Peyer's patch (tissue), 4 donors: Measurements from ENCODE around the gene PGLYRP3. TPM values are rescaled to one million over a fixed set of nuclear protein-coding genes. Genes with fewer than 3 reads are reported as not detected.

Experiments used
- DNase-seq, 3 donors: peaks; one replicate each; pipeline ENCODE4 v3.0.0-alpha.2; 2017 to 2019
- H3K27ac ChIP-seq, 4 donors: fragments of 200-600 bp; sonication (generic); one replicate each; pipeline ENCODE4 v1.5.1; 2016 to 2019
- H3K27me3 ChIP-seq, 2 donors: fragments of 200-600 bp; sonication (generic); one replicate each; pipeline ENCODE4 v1.5.1; 2019
- H3K36me3 ChIP-seq, 3 donors: fragments of 200-600 bp; sonication (generic); one replicate each; pipeline ENCODE4 v1.5.1; 2016 to 2019
- H3K4me1 ChIP-seq, 4 donors: fragments of 200-600 bp; sonication (generic); one replicate each; pipeline ENCODE4 v1.5.1; 2016 to 2019
- H3K4me3 ChIP-seq, 4 donors: fragments of 200-600 bp; sonication (generic); 1 replicate in 3 of 4; 2 replicates in 1 of 4; pipeline ENCODE4 v1.5.1; 2016 to 2019; ENCODE audit warnings: mild to moderate bottlenecking in 1 of 4
- H3K9me3 ChIP-seq, 4 donors: fragments of 200-600 bp; sonication (generic); one replicate each; pipeline ENCODE4 v1.5.1; 2016 to 2019; ENCODE audit warnings: mild to moderate bottlenecking in 1 of 4
- POLR2A ChIP-seq, 2 donors: fragments of 450-650 bp; IDR thresholded peaks; one replicate each; pipeline ENCODE4 v1.5.1; 2017; ENCODE audit warnings: antibody characterized with exemption in 2 of 2, mild to moderate bottlenecking in 2 of 2, moderate library complexity in 2 of 2
- total RNA-seq, 4 donors: library from RNA; depleted of rRNA; stranded (reverse); fragments of >200 nt; gene quantifications; one replicate each; pipeline ENCODE4 v1.1.0, GENCODE V29; 2016
- TF ChIP-seq, protein P1 (sequence below), 6 experiments: fragments of 450-650 bp in 4 of 6; fragments of 200-600 bp in 2 of 6; sonication (generic) in 1 of 6; IDR thresholded peaks; one replicate each; pipeline ENCODE4 v1.5.1; 2017 to 2019; ENCODE audit warnings: antibody characterized with exemption in 6 of 6, mild to moderate bottlenecking in 3 of 6, moderate library complexity in 1 of 6

The PGLYRP3 gene
- total RNA-seq, 4 donors from 2014 or later: not detected

DNA sequence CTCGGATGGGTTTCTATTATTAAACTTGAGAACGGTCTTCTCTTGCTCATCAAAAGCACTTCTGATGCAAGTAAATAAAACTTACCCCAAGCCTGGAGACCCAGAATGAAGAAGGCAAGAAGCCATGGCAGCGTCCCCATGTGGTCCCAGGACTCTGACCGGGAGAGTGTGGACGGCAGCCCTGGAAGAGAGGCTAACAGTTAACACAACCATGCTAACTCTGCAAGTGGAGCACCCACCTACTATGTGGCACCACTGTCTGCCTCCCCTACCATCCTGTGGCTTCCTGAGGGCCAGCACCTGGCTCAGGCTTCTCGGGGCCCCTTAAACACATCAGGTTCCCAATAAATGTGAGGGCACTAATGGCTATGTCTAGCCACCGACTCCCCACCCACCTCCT, 2.2 kb downstream of the PGLYRP3 start:
- TF ChIP-seq, protein P1, sequence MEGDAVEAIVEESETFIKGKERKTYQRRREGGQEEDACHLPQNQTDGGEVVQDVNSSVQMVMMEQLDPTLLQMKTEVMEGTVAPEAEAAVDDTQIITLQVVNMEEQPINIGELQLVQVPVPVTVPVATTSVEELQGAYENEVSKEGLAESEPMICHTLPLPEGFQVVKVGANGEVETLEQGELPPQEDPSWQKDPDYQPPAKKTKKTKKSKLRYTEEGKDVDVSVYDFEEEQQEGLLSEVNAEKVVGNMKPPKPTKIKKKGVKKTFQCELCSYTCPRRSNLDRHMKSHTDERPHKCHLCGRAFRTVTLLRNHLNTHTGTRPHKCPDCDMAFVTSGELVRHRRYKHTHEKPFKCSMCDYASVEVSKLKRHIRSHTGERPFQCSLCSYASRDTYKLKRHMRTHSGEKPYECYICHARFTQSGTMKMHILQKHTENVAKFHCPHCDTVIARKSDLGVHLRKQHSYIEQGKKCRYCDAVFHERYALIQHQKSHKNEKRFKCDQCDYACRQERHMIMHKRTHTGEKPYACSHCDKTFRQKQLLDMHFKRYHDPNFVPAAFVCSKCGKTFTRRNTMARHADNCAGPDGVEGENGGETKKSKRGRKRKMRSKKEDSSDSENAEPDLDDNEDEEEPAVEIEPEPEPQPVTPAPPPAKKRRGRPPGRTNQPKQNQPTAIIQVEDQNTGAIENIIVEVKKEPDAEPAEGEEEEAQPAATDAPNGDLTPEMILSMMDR (IDR thresholded peaks at IDR 0.05): no peak
- TF ChIP-seq POLR2A (IDR thresholded peaks at IDR 0.05): no peak
- Histone ChIP-seq H3K27ac (no peak overlapping the region), H3K36me3 (no peaks in the 10 kb centered on the region), H3K27me3 (no peaks in the 10 kb centered on the region), H3K4me3 (no peak overlapping the region), H3K9me3 (no peaks in the 10 kb centered on the region), H3K4me1 (no peaks in the 10 kb centered on the region)
- no peak for DNase-seq

DNA sequence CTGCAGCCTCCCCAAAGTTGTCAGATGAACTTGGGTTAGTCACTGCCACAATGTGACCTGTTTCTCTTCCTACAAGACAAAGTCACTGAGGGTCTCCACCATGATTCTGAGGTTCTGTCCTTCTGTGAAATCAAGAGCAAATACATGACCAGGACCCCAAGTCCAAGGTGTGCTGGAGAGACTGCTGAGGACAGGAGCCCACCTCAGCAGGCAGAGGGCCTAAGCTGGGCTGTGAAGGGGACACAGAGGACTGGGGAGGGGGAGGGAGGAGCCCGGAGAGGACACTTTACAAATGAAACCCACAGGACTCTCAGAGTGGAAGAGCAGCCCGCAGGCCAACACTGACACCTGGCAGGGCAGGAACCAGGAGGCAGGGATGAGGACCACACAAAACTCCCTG, 3.3 kb downstream of the PGLYRP3 start:
- Histone ChIP-seq H3K4me1 (no peaks in the 10 kb centered on the region), H3K4me3 (no peak overlapping the region), H3K36me3 (no peaks in the 10 kb centered on the region), H3K9me3 (no peaks in the 10 kb centered on the region), H3K27me3 (no peaks in the 10 kb centered on the region), H3K27ac (no peak overlapping the region)
- TF ChIP-seq POLR2A (IDR thresholded peaks at IDR 0.05): no peak
- TF ChIP-seq, protein P1 (IDR thresholded peaks at IDR 0.05): no peak
- DNase-seq: no peak

DNA sequence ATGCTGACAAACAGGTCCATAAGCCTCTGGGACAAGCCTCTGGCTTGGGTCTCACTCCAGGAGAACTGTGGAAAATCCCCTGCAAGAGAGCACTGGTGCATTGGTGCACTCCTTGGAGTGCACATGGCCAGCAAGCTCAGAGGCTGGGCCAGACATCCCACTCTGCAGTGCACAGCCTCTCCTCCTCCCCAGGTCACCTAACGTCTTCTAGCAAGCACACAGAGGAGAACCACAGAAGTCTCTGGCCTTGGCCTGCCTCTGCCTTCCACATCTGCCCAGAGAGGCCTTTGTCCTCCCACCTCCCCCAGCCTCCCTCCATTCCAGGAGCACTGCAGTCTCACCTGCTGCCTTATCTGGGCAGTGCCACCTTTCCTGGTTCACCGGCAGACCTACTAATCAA, 4.2 kb downstream of the PGLYRP3 start:
- no peaks in the 10 kb centered on the region for H3K27me3 ChIP-seq
- H3K9me3 ChIP-seq: no peaks in the 10 kb centered on the region
- no peak for DNase-seq
- no peaks in the 10 kb centered on the region for H3K4me1 ChIP-seq
- no peaks in the 10 kb centered on the region for H3K36me3 ChIP-seq
- H3K27ac ChIP-seq: no peak overlapping the region
- no peak for TF ChIP-seq POLR2A (IDR thresholded peaks at IDR 0.05)
- TF ChIP-seq, protein P1 (IDR thresholded peaks at IDR 0.05): no peak
- H3K4me3 ChIP-seq: no peak overlapping the region

DNA sequence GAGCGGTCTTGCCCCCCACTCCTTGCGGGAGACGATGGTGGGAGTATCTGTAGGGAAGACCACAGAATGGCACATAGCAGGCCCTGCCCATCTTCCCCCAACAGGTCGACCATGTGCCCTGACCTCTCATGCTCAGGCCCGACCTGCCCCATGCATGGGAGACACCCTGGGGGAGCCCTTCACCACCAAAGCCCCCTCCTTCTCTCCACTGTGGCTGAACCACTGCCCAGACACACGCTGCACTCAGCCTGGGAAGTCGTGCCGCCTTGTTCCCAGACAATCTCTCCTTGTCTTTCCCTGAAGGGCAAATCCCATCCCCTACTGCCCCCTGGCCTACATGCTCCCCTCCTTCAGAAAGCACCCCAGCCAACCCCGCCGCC, 5.5 kb downstream of the PGLYRP3 start:
- H3K27ac ChIP-seq: no peak overlapping the region
- TF ChIP-seq, protein P1 (IDR thresholded peaks at IDR 0.05): no peak
- no peak for TF ChIP-seq POLR2A (IDR thresholded peaks at IDR 0.05)
- H3K4me3 ChIP-seq: no peak overlapping the region
- H3K9me3 ChIP-seq: no peaks in the 10 kb centered on the region
- no peaks in the 10 kb centered on the region for H3K36me3 ChIP-seq
- H3K4me1 ChIP-seq: no peaks in the 10 kb centered on the region
- H3K27me3 ChIP-seq: no peaks in the 10 kb centered on the region
- no peak for DNase-seq

DNA sequence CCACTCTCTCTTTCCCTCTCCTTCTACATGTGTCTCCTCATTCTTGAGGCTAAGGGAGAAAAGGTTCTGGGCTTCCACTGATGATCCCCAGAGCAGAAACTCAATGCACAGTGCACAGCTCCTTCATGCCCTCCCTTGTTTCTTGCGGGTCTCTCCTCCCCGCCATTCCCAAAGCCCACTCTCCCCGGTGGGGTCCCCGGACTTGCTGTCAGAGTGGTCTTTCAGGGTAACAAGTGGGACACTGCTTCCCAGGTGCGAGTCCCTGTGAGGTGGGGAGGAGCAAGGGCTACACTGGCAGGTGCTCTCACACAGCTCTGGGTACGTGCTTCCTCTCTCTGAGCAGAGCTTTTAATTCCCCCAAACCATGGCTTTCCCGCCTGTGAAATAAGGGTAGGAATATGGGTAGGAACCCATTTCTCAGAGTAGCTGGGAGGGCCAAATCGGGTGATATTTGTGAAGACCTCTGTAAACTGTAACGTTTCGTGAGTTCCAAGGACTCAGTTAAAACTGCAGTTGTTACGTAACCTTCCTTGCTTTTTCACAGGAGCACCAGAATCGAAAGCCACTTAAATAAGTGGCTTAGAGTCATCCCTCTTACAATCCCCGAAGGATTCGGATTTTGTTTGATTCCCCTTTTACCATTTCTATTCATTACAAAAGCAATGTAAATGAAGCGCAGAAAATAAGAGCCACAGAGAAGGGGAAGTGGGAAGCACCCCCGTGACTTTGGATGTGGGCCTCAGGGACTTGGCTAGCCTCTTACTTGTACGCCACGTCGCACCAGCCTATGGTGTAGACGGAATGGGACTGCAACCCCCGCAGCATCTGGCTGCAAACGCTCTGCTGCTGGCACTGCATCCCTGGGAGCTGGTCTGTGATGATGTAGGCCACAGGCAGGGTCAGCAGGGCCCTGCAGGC, 6.2 kb downstream of the PGLYRP3 start:
- H3K9me3 ChIP-seq: no peaks in the 10 kb centered on the region
- H3K27ac ChIP-seq: no peak overlapping the region
- H3K4me3 ChIP-seq: no peak overlapping the region
- no peaks in the 10 kb centered on the region for H3K4me1 ChIP-seq
- no peak for DNase-seq
- H3K27me3 ChIP-seq: no peaks in the 10 kb centered on the region
- no peak for TF ChIP-seq POLR2A (IDR thresholded peaks at IDR 0.05)
- TF ChIP-seq, protein P1 (IDR thresholded peaks at IDR 0.05): no peak
- no peaks in the 10 kb centered on the region for H3K36me3 ChIP-seq
